WERI-Rb-1 (cell line): Measurements from ENCODE around the gene SFXN3.

ENCODE experiments used
- DNase-seq: peaks from one replicate; pipeline ENCODE4 v3.0.0-alpha.2; 2020
- H3K27ac ChIP-seq: fragments of 250-450 bp; sonication (Bioruptor Pico); 2 replicates; pipeline ENCODE4 v1.5.1; 2020; ENCODE audit warnings: mild to moderate bottlenecking, moderate library complexity
- H3K27me3 ChIP-seq: fragments of 250-450 bp; sonication (Bioruptor Pico); 2 replicates; pipeline ENCODE4 v1.5.1; 2021; ENCODE audit warnings: mild to moderate bottlenecking, low read depth, moderate library complexity; ENCODE audit not compliant: insufficient read depth, severe bottlenecking
- H3K36me3 ChIP-seq: fragments of 250-450 bp; sonication (Bioruptor Pico); 2 replicates; pipeline ENCODE4 v1.5.1; 2020; ENCODE audit warnings: mild to moderate bottlenecking, moderate library complexity
- H3K4me3 ChIP-seq: 2 replicates; pipeline ENCODE4 v1.5.1; 2011; ENCODE audit warnings: low read depth, mild to moderate bottlenecking, control low read depth, low read length
- H3K9me3 ChIP-seq: fragments of 250-450 bp; sonication (Bioruptor Pico); 2 replicates; pipeline ENCODE4 v1.5.1; 2021; ENCODE audit warnings: mild to moderate bottlenecking, moderate library complexity; ENCODE audit not compliant: severe bottlenecking
- TF ChIP-seq, protein P1 (sequence below): IDR thresholded peaks from 2 replicates; pipeline ENCODE4 v1.5.1; 2011; ENCODE audit warnings: low read depth, mild to moderate bottlenecking, control low read depth, inconsistent platforms, low read length

Gene SFXN3

DNA sequence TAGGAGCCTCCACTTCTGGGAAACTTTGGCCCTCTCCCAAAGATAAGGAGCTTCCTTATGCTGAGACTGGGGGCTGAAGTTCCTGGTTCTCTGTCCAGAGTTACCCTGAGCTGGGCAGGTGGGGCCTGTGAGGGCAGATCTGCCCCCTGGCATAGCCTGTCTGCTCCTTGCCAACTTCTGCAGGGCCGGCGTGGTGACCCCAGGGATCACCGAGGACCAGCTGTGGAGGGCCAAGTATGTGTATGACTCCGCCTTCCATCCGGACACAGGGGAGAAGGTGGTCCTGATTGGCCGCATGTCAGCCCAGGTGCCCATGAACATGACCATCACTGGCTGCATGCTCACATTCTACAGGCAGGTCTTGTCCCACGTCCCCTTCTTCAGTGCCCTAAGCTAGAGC is 4.3 kb downstream of the SFXN3 start:
- Histone ChIP-seq H3K27me3 (no peaks in the 10 kb centered on the region), H3K4me3 (no peak overlapping the region), H3K36me3 (peaks cover 32% of the 10 kb centered on the region), H3K27ac (no peak overlapping the region), H3K9me3 (no peaks in the 10 kb centered on the region)
- TF ChIP-seq, protein P1, sequence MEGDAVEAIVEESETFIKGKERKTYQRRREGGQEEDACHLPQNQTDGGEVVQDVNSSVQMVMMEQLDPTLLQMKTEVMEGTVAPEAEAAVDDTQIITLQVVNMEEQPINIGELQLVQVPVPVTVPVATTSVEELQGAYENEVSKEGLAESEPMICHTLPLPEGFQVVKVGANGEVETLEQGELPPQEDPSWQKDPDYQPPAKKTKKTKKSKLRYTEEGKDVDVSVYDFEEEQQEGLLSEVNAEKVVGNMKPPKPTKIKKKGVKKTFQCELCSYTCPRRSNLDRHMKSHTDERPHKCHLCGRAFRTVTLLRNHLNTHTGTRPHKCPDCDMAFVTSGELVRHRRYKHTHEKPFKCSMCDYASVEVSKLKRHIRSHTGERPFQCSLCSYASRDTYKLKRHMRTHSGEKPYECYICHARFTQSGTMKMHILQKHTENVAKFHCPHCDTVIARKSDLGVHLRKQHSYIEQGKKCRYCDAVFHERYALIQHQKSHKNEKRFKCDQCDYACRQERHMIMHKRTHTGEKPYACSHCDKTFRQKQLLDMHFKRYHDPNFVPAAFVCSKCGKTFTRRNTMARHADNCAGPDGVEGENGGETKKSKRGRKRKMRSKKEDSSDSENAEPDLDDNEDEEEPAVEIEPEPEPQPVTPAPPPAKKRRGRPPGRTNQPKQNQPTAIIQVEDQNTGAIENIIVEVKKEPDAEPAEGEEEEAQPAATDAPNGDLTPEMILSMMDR, result no peak
- DNase-seq, result no peak

DNA sequence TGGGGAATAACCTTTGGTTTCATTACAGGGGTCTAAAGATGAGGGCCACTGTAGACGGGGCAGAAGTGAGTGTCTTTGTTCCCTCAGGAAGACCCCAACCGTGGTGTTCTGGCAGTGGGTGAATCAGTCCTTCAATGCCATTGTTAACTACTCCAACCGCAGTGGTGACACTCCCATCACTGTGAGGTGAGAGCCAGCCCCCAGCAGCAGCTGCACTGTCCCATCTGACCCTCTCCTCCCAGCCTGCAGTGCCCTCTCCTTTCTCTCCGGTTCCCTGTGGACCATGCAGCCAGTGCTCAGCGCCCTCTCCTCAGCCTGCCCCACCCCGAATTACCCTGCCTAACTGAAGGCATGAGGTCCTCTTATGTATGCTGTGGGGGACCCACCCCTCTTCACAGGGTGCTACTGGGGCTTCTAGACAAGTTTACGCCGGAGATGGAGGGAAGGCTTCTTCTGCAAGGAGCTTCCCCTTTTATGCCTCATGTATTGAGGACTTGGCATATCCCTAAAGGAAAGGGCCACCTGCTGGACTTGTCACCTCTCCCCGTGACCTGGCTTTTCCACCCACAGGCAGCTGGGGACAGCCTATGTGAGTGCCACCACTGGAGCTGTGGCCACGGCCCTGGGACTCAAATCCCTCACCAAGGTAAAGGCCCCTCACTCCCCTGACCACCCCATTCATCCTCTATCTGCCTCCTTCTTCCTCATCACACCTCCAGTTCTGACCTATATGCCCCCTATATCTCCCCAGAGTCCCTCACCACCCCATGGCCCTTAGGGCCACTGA is 5.1 kb downstream of the SFXN3 start:
- Histone ChIP-seq H3K27ac (no peak overlapping the region), H3K36me3 (peaks cover 32% of the 10 kb centered on the region), H3K9me3 (no peaks in the 10 kb centered on the region), H3K4me3 (no peak overlapping the region), H3K27me3 (no peaks in the 10 kb centered on the region)
- TF ChIP-seq, protein P1, result no peak
- DNase-seq, result no peak

DNA sequence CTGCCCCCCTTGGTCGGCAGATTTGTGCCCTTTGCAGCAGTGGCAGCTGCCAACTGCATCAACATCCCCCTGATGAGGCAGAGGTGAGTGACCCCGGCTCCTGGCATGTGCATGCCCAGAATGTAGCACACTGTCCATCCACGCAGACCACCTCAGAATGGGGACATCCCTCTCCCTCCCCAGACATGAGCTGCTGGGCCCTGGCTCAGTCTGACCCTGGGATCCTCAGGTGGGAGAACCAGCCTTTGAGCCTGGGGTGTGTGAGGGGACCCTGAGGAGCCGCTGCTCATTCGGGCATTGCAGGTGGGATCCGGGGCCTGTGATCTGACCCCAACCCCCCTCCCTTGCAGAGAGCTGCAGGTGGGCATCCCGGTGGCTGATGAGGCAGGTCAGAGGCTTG is 5.7 kb downstream of the SFXN3 start:
- H3K27me3 ChIP-seq, result no peaks in the 10 kb centered on the region
- no peak for DNase-seq
- TF ChIP-seq, protein P1, result no peak
- H3K4me3 ChIP-seq, result no peak overlapping the region
- peaks cover 32% of the 10 kb centered on the region for H3K36me3 ChIP-seq
- H3K9me3 ChIP-seq, result no peaks in the 10 kb centered on the region
- H3K27ac ChIP-seq, result no peak overlapping the region

DNA sequence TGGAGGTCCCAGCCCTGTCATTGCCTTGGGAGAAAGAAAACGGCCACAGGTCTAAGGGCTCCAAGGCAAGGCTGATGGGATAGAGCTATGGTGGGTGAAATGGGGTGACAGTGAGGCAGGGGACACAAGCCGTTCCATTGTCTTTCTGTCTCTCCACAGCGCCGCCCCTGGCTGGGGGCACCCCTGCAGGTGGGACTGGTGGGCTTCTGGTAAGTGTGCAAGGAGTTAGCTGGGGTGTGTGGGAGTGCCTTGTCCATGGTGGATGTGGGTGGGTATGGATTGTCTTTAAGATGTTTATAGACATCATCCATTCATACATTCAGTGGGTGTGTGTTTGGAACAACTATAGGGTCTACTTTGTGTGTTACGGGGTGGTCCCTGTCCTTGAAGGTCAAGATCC is 7.5 kb downstream of the SFXN3 start:
- Histone ChIP-seq H3K4me3 (no peak overlapping the region), H3K36me3 (peaks cover 32% of the 10 kb centered on the region), H3K9me3 (no peaks in the 10 kb centered on the region), H3K27me3 (no peaks in the 10 kb centered on the region), H3K27ac (no peak overlapping the region)
- TF ChIP-seq, protein P1, result no peak
- DNase-seq, result no peak

DNA sequence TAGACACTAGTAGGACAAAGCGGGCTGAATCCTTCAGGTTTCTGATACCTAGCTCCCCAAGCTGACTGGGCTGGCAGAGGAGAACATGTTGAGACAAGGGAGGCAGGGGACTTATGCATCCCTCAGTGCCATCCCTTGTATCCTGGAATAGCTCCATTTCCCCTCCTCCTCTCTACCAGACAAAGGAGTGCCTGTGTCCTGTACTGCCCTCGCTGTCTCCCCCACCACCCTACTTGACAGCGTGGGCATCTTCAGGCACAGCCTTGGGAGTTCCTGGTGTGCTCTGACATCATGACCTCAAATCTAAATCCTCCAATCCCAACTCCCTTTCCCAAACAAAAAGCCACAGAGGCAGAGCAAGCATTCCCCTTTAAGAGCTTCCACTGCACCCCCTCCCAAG is 9.0 kb downstream of the SFXN3 start:
- no peak for DNase-seq
- Histone ChIP-seq H3K27me3 (no peaks in the 10 kb centered on the region), H3K9me3 (no peaks in the 10 kb centered on the region), H3K27ac (no peak overlapping the region), H3K36me3 (peaks cover 29% of the 10 kb centered on the region), H3K4me3 (no peak overlapping the region)
- TF ChIP-seq, protein P1, result no peak

DNA sequence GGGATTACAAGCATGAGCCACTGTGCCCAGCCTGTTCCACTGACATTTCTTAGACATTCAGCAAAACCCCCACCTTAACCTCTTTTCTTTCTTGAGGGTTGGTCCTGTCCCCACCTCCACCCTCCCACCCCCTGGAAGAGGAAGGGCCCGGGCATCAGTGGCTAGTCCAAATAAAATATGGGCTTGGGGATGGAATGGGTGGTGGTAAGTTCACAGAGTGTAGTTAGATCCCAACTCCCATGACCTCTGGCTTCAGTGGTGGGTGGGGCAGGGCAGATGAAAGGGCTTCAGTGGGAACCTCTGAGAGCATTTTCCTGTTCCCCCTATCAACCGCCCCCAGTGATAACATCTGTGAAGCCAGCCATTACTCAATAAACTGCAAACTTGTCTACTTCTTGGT is 9.8 kb downstream of the SFXN3 start:
- Histone ChIP-seq H3K4me3 (no peak overlapping the region), H3K27me3 (no peaks in the 10 kb centered on the region), H3K9me3 (no peaks in the 10 kb centered on the region), H3K27ac (no peak overlapping the region), H3K36me3 (peaks cover 21% of the 10 kb centered on the region)
- DNase-seq, result no peak
- TF ChIP-seq, protein P1, result no peak
